Parathyroid adenoma (tissue), 2 donors: ENCODE results near the gene WDR70.

Experiments used
- H2AFZ ChIP-seq: fragments of 300-600 bp; sonication (generic); one replicate; pipeline ENCODE4 v1.7.0; 2017; ENCODE audit warnings: antibody characterized with exemption, mild to moderate bottlenecking
- H3K27ac ChIP-seq: fragments of 300-600 bp; sonication (generic); one replicate; pipeline ENCODE4 v1.7.0; 2017
- H3K27me3 ChIP-seq: fragments of 300-600 bp; sonication (generic); one replicate; pipeline ENCODE4 v1.7.0; 2017; ENCODE audit warnings: low read length; ENCODE audit not compliant: control insufficient read depth, insufficient read depth
- H3K36me3 ChIP-seq: fragments of 300-600 bp; sonication (generic); one replicate; pipeline ENCODE4 v1.7.0; 2017; ENCODE audit warnings: low read length; ENCODE audit not compliant: control insufficient read depth, insufficient read depth
- H3K4me1 ChIP-seq: fragments of 300-600 bp; sonication (generic); one replicate; pipeline ENCODE4 v1.7.0; 2017; ENCODE audit warnings: control low read depth
- H3K4me2 ChIP-seq: fragments of 300-600 bp; sonication (generic); one replicate; pipeline ENCODE4 v1.7.0; 2017; ENCODE audit warnings: low read length
- H3K4me3 ChIP-seq: fragments of 300-600 bp; sonication (generic); one replicate; pipeline ENCODE4 v1.7.0; 2017; ENCODE audit warnings: low read depth, low read length
- H3K79me2 ChIP-seq: fragments of 300-600 bp; sonication (generic); one replicate; pipeline ENCODE4 v1.7.0; 2017; ENCODE audit warnings: control low read depth
- H3K9ac ChIP-seq: fragments of 300-600 bp; sonication (generic); one replicate; pipeline ENCODE4 v1.7.0; 2017; ENCODE audit warnings: mild to moderate bottlenecking
- H3K9me3 ChIP-seq: fragments of 300-600 bp; sonication (generic); one replicate; pipeline ENCODE4 v1.7.0; 2017; ENCODE audit warnings: low read length; ENCODE audit not compliant: control insufficient read depth
- CTCF ChIP-seq: fragments of 300-600 bp; sonication (generic); IDR thresholded peaks from one replicate; pipeline ENCODE4 v1.7.0; 2017; ENCODE audit warnings: antibody characterized with exemption, mild to moderate bottlenecking
- donor health status: primary hyperparathyroidism.

The WDR70 gene

GRCh38 chr5:37495668-37496347, 116.7 kb downstream of the WDR70 start:
- no peak overlapping the region for H3K4me3 ChIP-seq
- H3K4me2 ChIP-seq = no peak overlapping the region
- peaks cover 3% of the 10 kb centered on the region for H3K79me2 ChIP-seq
- H3K27ac ChIP-seq = no peak overlapping the region
- H3K9ac ChIP-seq = no peak overlapping the region
- H3K27me3 ChIP-seq = no peaks in the 10 kb centered on the region
- H3K9me3 ChIP-seq = no peaks in the 10 kb centered on the region
- H3K36me3 ChIP-seq = no peaks in the 10 kb centered on the region
- H3K4me1 ChIP-seq = no peaks in the 10 kb centered on the region
- no peak for TF ChIP-seq CTCF
- H2AFZ ChIP-seq = no peak overlapping the region

- Histone ChIP-seq H3K9me3 (no peaks in the 10 kb centered on the region), H3K36me3 (no peaks in the 10 kb centered on the region), H3K4me3 (no peak overlapping the region), H3K4me1 (no peaks in the 10 kb centered on the region), H3K9ac (no peak overlapping the region), H2AFZ (no peak overlapping the region), H3K4me2 (no peak overlapping the region), H3K27me3 (no peaks in the 10 kb centered on the region), H3K79me2 (peaks cover 3% of the 10 kb centered on the region), H3K27ac (no peak overlapping the region)
- no peak for TF ChIP-seq CTCF
Observed at GRCh38 chr5:37496902-37497445, 117.9 kb downstream of the WDR70 start.

GRCh38 chr5:37501152-37501551, 122.0 kb downstream of the WDR70 start:
- no peak overlapping the region for H3K9ac ChIP-seq
- no peaks in the 10 kb centered on the region for H3K27me3 ChIP-seq
- H3K79me2 ChIP-seq = peaks cover 3% of the 10 kb centered on the region
- TF ChIP-seq CTCF = no peak
- H3K4me2 ChIP-seq = no peak overlapping the region
- no peak overlapping the region for H3K4me3 ChIP-seq
- H2AFZ ChIP-seq = no peak overlapping the region
- no peak overlapping the region for H3K27ac ChIP-seq
- no peaks in the 10 kb centered on the region for H3K4me1 ChIP-seq
- H3K9me3 ChIP-seq = no peaks in the 10 kb centered on the region
- H3K36me3 ChIP-seq = no peaks in the 10 kb centered on the region

GRCh38 chr5:37506241-37506640, 127.1 kb downstream of the WDR70 start:
- Histone ChIP-seq H3K4me2 (no peak overlapping the region), H3K4me1 (no peaks in the 10 kb centered on the region), H3K27ac (no peak overlapping the region), H3K9ac (no peak overlapping the region), H3K4me3 (no peak overlapping the region), H3K27me3 (no peaks in the 10 kb centered on the region), H3K36me3 (no peaks in the 10 kb centered on the region), H2AFZ (no peak overlapping the region), H3K9me3 (no peaks in the 10 kb centered on the region), H3K79me2 (no peaks in the 10 kb centered on the region)
- no peak for TF ChIP-seq CTCF

GRCh38 chr5:37506722-37507121, 127.6 kb downstream of the WDR70 start:
- H3K4me1 ChIP-seq = no peaks in the 10 kb centered on the region
- no peak overlapping the region for H3K27ac ChIP-seq
- no peak overlapping the region for H3K4me3 ChIP-seq
- H3K4me2 ChIP-seq = no peak overlapping the region
- H3K79me2 ChIP-seq = no peaks in the 10 kb centered on the region
- no peak overlapping the region for H3K9ac ChIP-seq
- H3K36me3 ChIP-seq = no peaks in the 10 kb centered on the region
- TF ChIP-seq CTCF = no peak
- H3K27me3 ChIP-seq = no peaks in the 10 kb centered on the region
- no peak overlapping the region for H2AFZ ChIP-seq
- H3K9me3 ChIP-seq = no peaks in the 10 kb centered on the region
